Fibroblast of lung (primary cell): Measurements from ENCODE around the gene ST3GAL6.

ENCODE experiments used
- CTCF ChIP-seq, 2 donors: IDR thresholded peaks in 1 of 2; conservative IDR thresholded peaks in 1 of 2; 1 replicate in 1 of 2; 2 replicates in 1 of 2; pipeline ENCODE4 v1.5.1; 2011 to 2012; ENCODE audit warnings: low read length in 2 of 2, control low read depth in 1 of 2, inconsistent platforms in 1 of 2, low read depth in 1 of 2, mild to moderate bottlenecking in 1 of 2
- EZH2 ChIP-seq: IDR thresholded peaks from 2 replicates; pipeline ENCODE4 v1.5.1; 2012; ENCODE audit warnings: low read length, control low read depth, mild to moderate bottlenecking; ENCODE audit errors: missing control alignments

- no peak for TF ChIP-seq CTCF (conservative IDR thresholded peaks at IDR 0.05 in 1 of 2, IDR thresholded peaks at IDR 0.05 in 1 of 2; ENCODE audit: low read depth in 1 of 2, low read length in 2 of 2)
- TF ChIP-seq EZH2 = no peak
Observed at GRCh38 chr3:98823791-98824190, 60.7 kb downstream of the ST3GAL6 start.
